Stimulated activated CD4-positive, alpha-beta T cell treated with anti-CD3 and anti-CD28 coated beads, Interleukin-1b, Interleukin-23, amount 100 ng/mL, for 1 hour (primary cell): ENCODE data around the gene AQP5.

Experiments used
- DNase-seq, 2 donors: peaks; one replicate each; pipeline ENCODE4 v3.0.0-alpha.2; 2020; ENCODE audit warnings: low read depth in 2 of 2

AQP5 gene

DNA sequence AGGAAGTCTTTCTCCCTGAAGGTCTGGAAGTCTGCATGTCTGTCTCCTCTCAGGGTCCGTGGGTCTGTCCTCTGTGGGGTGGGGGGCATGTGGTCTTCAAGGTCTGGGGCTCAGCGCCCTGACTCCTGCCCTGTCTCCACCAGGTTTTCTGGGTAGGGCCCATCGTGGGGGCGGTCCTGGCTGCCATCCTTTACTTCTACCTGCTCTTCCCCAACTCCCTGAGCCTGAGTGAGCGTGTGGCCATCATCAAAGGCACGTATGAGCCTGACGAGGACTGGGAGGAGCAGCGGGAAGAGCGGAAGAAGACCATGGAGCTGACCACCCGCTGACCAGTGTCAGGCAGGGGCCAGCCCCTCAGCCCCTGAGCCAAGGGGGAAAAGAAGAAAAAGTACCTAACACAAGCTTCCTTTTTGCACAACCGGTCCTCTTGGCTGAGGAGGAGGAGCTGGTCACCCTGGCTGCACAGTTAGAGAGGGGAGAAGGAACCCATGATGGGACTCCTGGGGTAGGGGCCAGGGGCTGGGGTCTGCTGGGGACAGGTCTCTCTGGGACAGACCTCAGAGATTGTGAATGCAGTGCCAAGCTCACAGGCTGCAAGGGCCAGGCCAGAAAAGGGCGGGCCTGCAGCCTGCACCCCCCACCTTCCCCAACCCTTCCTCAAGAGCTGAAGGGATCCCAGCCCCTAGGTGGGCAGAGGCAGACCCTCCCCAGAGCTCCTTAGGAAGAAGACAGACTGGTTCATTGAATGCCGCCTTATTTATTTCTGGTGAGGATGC, 3.4 kb downstream of the AQP5 start:
- DNase-seq: no peak

- DNase-seq: no peak
These were observed 4.2 kb downstream of the AQP5 start for GRCh38 chr12:49965836-49966235.

GRCh38 chr12:49966511-49967041, 4.9 kb downstream of the AQP5 start:
- DNase-seq: no peak

DNA sequence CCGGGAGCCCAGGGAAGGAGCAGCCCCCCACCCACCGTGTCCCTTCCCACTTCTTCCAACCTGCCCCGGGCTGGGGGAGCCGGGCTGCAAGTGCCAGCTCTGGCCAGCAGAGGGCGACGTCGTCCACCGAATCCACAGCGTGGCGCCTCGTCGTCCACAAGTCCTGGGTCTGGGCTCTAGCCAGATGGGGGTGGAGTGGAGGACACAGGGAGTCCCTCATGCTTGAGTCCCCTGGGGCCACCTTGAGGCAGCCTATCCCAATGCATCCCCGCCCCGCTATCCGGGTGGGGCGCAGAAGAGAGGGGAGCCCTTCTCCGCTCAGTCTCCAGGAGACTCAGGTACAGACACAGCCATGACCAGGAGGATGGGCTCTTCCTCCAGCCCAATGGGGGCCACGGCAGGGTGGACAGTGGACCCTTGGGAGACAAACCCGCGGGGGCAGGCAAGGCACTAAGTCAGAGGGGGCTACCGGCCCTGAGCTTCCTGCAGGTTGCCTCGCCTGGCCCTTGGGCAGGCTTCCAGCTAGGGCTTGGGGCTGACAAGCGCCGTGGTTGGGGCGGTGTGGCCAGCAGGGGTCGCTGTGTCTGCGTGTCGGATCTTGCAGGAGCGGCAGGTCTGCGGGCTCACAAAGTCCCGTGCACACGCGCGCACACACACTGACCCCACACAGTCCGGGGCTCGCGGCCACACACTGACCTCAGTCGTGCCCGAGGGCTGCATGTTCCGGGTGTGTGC, 5.5 kb downstream of the AQP5 start:
- DNase-seq: peak; percentile 81 to 96

DNA sequence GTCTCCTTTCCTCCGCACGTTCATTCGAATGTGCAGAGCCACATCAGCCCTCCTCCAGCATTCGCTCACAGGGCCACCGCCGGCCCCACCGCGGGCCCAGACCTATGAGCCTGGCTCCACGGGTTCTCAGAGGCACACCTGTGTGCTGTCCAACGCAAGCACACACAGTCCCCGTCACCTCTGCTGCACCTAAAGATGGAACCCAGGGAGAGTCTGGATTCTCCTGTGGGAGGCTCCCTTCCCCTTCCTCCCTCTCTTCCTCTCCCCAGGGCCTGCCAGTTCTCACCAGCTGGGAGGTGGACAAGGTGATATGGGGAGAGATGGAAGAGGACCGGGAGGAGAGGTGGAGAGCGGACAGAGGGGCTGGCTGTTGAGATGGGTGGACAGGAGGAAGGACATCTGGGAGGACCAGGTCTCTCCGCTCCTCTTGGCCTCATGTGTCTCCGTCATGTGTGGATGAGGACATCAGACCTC, 6.1 kb downstream of the AQP5 start:
- no peak for DNase-seq

DNA sequence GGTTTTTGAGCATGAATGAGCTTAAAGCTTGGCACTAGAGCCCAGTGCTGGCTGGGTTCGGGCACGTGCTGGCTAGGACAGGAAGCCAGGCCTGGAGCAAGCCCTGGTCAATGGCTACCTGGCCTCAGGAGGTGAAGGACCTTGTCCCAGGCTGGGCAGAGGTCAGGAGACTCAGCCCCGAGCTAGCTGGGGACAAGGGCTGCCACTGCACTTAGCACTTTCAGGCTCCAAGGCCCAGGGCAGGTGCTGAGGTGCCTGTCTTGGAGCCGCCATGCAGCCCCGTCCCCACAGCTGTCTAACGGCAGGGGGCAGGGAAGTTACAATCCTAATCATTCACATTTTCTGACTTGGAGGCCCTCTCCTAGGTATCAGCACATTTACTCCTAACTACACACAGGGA, 6.8 kb downstream of the AQP5 start:
- no peak for DNase-seq

GRCh38 chr12:49969027-49969426, 7.4 kb downstream of the AQP5 start:
- DNase-seq: no peak

- no peak for DNase-seq
These were observed 8.2 kb downstream of the AQP5 start for GRCh38 chr12:49969651-49970429.

DNA sequence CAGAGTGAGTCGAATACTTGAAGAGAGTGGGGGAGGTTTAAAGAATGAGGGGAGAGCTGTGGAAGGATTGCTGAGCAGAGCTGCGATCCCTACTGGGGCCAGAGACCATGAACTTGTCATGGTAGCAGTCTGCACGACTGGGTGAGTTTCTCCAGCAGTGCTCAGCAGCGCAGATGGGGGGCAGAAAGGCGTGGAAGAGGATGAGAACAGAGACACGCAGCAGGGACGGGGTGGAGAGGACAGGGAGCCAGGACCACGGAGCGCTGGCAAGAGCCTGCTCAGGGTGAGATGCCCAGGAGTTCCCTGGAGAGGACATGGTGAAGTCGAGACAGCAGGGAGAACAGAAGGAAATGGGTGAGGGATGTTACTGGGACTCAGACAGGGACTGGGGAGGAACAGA, 9.0 kb downstream of the AQP5 start:
- no peak for DNase-seq

GRCh38 chr12:49971141-49971540, 9.5 kb downstream of the AQP5 start:
- no peak for DNase-seq

GRCh38 chr12:49972129-49972528, 10.5 kb downstream of the AQP5 start:
- no peak for DNase-seq

DNA sequence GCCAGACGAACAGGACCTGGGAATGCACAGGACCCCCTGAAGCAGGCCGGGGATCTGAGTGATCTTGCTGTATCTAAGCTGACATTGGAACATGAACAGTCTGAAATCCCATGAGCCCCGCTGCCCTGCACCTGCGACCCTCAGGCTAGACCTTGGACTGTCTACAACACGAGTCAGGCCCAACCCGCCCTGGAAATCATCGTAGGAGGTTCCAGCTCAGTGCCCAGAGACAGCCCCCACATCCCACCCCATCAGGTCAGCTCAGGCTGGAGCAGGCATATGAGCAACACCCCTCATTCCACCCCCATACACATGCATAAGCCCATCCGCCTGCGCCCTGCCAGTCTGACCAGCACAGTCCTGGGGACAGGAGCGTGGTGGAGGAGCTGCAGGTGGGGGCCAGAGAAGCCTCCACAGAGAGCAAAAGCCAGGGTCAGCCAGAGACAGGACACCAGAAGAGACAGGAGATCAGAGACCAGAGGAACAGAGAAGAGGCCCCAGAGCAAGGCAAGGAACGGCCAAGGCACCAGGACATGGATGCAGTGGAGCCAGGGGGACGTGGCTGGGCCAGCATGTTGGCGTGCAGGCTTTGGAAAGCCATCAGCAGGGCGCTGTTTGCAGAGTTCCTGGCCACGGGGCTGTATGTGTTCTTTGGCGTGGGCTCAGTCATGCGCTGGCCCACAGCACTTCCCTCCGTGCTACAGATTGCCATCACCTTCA, 11.1 kb downstream of the AQP5 start, which contains the start of gene AQP6:
TSS of gene AQP6 (plus strand) at position 307 of the 720 bp plus-strand sequence. CDS start at position 534, 227 bp downstream.
- no peak for DNase-seq

- DNase-seq: no peak
These were observed 11.7 kb downstream of the AQP5 start for GRCh38 chr12:49973361-49973830.

DNA sequence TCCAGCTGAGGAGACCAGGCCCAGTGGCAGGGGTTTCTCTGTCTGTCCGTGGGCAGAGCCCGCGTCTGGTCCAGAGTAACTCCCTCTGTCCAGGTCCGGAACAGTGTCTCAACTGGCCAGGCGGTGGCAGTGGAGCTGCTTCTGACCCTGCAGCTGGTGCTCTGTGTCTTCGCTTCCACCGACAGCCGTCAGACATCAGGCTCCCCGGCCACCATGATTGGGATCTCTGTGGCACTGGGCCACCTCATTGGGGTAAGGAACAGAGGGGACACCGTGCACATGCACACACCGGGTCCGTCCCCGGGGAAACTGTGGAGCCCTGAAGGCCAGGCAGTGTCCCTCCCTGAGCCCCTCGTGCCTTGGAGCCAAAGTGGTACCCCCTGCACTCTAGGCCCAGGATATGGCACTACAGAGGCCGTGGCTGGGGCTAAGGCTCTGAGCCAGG, 12.6 kb downstream of the AQP5 start:
- DNase-seq: no peak

DNA sequence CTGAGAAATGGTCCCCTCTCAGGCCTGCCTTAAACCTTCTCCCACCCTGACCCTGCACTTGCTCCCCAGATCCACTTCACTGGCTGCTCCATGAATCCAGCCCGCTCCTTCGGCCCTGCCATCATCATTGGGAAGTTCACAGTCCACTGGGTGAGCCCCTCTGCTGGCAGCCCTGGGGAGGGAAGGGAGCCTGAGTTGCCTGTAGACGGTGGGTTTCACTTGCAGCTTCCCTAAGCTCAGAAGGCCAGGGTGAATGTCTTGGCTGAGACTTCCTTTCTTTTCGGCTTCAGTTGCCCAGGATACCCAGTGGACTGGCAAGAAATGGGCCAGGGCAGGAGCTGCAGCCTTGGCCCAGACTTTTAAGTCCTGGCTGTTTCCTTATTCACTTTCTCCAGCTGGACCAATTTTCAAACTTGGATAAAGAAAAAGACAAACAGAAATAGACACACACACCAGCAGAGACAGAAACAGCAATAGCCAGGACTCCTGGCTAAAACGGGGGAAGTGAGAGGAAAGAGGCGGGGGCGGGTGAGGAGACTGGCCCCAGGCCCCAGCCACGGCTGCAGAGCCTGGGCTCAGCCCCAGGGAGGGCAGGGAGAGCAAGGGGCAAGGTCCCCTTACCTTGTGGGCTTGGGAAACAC, 13.1 kb downstream of the AQP5 start:
- DNase-seq: no peak

DNA sequence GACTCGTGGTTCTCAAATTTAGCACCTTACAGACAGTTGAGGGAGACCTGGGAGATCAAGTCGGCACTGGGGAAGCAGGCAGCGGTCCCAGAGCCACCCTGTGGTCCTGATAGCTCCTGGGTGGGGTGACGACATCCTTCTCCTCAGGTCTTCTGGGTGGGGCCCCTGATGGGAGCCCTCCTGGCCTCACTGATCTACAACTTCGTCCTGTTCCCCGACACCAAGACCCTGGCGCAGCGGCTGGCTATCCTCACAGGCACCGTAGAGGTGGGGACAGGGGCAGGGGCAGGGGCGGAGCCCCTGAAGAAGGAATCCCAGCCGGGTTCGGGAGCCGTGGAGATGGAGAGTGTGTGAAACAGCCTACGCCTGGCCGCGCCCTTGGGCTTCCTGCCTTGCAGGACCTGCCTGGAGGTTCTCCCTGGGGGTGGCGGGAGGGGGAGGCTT, 13.7 kb downstream of the AQP5 start:
- DNase-seq: no peak

GRCh38 chr12:49976557-49976956, 14.9 kb downstream of the AQP5 start:
- no peak for DNase-seq

- DNase-seq: no peak
These were observed 16.5 kb downstream of the AQP5 start for GRCh38 chr12:49978125-49978524.

GRCh38 chr12:49979016-49979586, 17.4 kb downstream of the AQP5 start:
- no peak for DNase-seq

DNA sequence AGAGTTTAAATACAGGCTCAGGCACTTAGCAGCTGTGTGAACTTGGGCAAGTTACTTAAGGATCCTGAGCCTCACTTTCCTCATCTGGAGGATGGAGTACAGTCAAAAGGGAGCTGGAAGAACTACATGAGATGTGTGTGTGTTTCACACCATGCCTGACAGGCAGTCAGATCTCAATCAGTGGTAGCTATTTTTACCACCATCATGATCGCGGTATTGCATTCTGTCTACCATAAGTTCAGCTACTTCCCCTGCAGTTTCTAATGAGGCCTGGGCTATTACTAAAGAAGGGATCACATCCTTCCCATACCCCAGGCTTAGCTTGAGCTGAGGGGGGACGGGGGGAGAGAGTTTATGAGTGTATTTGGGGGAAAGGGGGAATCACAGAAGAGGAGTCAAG, 18.1 kb downstream of the AQP5 start:
- no peak for DNase-seq
